ENCODE data around the gene IRAK4.
"Not testable (repeated sequence)": the region's sequence is repeated elsewhere in the genome, so short reads cannot be mapped to it uniquely, and the experiment has no call there.

The IRAK4 gene

DNA sequence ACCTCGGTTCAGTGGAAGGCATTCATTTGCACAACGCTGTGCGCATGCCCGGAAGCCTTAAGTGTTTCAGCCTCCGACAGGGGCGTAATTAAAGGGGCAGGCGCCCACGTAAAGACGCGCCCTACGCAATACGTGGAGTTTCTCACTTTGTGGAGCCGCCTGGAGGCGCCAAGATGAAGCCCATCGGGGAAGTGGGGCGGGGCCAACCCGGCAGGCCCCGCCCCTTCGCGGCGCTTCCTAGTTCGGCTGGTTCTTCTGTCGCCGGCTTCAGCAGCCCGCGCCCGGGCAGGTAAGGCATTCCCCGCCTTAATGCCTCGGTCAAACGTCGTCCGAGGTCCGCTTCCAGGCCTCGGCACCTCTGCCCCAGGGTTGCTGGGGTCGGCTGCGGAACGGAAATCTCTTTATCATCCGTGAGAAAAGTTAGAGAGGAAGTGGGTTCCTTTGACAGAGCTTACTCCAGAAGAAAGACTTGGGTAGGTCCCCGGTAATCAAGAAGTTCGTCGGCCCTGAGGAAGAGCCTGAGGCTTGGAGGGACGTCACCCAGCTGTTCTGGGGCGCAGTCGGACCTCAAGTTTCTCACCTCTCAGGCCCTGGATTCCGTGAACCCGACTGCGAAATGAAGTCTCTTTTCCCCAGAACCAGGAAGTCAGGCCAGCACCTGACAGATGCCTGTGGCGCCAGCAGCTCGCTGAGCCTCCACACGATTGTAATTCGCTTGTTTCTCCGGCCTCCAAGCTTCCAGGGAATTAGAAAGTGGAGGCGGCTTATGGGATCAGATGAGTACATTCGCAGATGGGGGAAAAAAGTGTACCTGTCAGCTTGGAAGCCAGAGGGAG, at the start of gene IRAK4, which contains the start of gene PUS7L:
Gene IRAK4, plus strand, starts transcription at position 224 of the 836 bp plus-strand sequence. CDS start 9,161 bp downstream, outside the sequence.
Gene PUS7L, minus strand, starts transcription at position 63 of the 836 bp plus-strand sequence. CDS start 3,545 bp downstream, outside the sequence.
- peak; percentile 87 to 91 for DNase-seq (ENCODE audit: low read depth in 2 of 2)

DNA sequence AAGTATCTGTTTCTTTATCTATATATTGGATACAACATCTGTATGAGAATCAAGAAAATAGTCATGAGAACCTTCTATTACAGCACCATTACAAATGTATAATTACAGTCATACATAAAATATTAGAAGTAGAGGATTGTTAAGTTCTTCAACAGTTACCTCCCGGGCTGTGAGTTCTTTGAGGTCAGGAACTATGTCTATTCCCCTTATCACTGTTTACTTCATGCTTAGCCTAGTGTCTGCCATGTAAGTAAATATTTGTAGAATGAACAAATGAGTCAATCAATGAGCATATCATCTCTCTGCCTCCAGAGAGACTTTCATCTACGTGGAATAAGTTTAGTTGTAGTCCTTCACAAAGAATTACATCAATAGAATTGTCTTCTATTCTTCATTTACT, 47.4 kb upstream of the IRAK4 start:
- DNase-seq (ENCODE audit: low read depth in 2 of 2) = no peak

DNA sequence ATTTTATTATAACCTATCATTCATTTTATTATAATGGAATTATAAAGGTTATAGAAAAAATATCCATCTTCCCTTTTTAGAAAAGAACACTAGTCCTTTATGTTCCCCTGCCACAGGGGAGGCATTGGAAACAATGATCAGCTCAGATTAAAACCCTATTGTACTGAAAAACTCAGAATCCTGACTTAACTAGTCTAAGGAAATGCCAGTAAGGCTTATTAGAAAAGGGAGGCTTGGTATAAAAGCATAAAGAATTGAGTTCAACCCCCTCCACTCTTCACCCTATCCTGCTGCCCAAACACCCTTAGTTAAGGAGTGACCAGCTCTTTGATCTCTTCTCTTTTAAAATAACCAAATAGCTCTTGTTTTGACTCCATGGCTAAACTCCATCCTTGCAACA, 36.1 kb upstream of the IRAK4 start:
- no peak for DNase-seq (ENCODE audit: low read depth in 2 of 2)

DNA sequence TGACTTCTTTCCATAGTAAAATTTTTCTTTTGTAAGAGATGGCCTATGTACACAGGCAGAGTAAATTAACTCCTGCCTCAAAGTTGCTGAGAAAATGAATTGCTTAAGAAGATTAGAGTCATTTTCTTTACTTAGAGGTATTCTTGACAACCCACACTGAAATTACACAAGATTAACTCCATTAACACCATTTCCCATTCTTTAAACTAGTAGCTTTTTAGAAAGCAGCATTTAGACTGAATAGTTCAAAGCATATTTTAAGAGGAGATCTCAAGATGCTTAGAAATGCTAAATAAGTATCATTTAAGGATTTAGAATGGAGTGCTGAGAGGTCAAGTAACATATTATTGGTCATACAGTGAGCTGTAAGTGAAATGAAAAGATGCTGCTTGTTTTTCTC, 35.6 kb upstream of the IRAK4 start:
- no peak for DNase-seq (ENCODE audit: low read depth in 2 of 2)

DNA sequence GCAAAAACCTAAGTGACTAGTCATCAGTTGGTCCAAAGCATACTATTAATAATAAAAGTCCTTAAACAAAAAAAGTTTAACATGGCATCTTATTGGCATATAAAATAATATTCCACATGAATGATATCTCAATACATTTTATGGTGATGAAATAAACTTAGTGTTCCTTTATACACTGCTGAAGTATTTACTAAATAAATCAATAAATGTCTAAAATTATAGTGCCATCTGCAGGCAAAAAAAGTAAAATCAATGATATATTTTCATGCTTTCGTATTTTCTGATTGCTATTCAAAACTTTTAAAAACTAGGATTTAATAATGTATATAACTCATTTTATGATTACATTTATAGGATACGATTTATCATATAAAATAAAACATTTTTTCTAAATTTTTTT, 30.6 kb upstream of the IRAK4 start:
- DNase-seq (ENCODE audit: low read depth in 2 of 2) = no peak

DNA sequence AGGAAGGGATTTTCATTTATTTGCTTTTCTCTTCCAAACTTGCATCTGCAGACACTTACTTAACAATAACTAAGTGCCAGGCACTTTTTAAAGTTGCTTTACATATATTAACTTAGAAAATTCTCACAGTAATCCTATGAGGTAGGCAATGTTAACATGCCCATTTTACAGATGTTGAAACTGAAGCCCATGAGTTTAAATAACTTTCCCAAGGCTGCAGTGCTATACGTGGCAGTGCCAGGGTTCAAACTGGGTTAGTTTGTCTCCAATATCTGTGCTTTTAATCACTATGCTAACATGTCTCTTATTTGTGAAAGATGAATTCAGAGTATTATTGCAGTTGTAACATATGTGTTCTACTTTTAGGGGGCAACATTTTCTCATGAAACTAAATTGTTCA, 30.1 kb upstream of the IRAK4 start:
- no peak for DNase-seq (ENCODE audit: low read depth in 2 of 2)

DNA sequence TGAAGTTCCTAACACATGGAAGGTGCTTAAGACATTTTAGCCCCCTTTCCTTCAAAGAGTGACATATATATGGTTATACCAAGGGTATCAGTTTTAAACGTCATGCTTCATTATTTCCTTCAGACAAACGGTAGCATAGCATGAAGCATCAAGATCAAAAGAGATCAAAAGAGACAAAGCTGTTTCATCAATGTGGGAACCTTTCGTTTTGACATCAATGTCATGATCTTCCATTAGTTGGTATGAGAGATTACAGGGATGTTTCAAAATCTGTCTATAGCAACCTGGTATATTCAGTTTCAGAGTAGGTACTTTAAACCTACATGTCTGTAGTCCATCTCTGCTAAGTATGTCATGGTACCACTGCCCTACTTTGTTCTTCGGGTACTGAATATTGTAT, 28.5 kb upstream of the IRAK4 start:
- no peak for DNase-seq (ENCODE audit: low read depth in 2 of 2)

DNA sequence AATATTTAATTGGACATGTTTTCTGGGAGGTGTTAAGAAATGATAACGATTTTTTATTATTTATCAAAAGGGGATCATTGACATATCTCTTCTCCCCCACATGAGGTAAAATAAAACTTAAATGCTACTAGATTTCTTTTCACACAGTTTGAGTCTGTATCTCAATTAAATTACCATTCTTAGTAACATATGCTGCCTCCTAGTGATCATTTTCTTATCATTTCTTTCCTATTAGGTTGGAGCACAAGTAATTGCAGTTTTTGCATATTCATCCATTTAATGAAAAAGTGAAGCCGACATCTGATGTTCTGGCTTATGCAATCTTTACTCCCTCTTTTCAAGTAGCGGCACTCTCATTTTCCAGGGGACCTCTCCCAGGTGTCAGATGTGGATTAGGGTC, 25.1 kb upstream of the IRAK4 start:
- no peak for DNase-seq (ENCODE audit: low read depth in 2 of 2)

DNA sequence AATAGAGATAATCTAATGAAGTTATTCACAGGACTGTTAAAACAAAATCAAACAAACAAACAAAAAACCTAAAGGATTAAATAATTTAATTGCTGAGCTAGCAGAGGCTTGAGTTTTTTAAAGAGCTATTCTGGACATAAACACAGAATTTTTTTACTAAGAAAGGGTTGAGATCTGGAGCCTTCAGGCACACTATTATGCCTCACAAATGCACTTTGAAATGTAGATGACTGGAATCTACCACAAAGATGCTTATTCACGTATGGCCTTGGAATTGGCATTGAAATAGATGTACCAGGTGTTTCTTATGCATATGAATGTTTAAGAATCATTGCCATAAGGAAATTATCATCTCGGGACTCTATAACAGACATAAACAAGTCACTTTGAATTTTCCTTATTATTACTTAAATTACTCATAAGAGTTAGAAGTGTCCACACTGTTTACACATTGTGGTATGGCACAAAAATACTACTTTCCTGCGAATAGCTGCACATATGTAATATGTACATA, 21.8 kb upstream of the IRAK4 start:
- DNase-seq (ENCODE audit: low read depth in 2 of 2) = no peak

DNA sequence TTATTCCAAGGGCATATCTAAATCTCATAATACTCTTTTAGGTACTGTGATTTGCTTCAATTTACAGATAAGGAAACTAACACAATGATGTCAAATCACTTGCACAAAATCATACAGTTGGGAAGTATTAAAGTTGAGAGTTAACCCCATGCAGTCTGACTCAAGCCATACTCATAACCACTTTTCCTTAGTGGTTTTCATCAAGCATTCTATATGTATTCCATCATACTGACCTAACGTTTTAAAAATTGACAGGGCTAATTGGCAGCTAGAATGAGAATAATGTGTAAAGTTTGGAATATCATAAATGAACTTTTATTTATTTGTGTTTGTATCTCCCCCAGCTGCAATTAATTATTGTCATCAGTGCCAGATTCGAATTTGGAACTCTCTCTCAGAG, 21.1 kb upstream of the IRAK4 start:
- no peak for DNase-seq (ENCODE audit: low read depth in 2 of 2)

DNA sequence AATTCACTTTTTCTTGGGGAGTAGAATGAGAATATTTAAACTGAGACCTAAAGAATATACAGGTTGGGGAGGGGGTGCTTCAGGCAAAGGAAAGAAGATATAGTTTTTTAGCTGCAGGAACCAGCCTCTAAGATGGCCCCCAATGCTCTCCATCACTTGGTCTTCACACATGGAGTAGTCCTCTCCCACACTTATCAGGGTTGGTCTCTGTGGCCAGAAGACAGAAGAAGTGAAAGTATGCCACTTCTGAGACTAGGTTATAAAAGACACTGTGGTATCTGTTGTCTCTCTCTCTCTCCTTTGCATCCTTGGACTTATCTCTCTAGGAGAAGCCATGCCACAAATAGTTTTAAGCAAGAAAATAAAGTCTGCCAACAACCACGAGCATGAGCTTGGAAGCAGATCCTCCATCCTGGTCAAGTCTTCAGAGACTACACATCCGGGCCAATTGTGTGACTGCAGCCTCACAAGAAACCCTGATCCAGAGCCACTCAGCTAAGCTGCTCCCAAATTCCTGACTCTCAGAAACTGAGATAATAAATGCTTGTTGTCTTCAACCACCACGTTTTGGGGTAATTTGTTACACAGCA, 18.1 kb upstream of the IRAK4 start:
- no peak for DNase-seq (ENCODE audit: low read depth in 2 of 2)

DNA sequence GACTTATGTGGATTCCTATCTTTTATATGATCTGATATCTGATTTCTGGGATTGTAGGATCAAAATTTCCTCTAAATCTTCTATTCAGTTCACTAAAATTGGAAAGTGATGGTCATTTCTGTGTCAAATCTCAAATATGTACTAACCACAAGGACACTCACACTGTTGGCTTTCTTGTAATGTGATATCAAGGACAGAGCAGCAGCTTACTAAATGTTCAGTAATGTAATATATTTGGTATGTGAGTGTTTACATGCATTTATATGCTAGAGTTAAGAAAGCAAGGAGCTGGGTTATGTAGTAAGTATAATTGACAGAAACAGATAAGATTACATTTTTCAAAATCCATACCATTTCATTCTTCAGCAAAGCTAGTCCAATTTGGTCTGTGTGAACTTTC, 16.6 kb upstream of the IRAK4 start:
- DNase-seq (ENCODE audit: low read depth in 2 of 2) = no peak

DNA sequence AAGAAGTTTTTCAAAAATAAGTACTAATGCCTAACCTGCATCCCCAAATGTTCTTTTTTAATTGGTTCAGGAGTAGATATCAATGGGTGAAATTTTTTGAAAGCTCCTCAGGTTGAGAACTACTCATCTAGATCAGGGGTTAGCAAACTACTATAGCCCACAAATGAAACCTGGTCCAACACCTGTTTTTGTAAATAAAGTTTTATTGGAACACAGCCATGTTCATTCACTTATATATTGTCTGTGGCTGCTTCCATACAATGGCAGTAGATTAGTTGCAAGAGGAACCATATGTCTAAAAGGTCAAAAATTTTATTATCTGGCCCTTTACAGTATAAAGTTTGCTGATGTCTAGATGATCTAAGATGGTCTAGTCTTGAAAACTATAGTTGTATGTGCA, 13.9 kb upstream of the IRAK4 start:
- DNase-seq (ENCODE audit: low read depth in 2 of 2) = no peak

DNA sequence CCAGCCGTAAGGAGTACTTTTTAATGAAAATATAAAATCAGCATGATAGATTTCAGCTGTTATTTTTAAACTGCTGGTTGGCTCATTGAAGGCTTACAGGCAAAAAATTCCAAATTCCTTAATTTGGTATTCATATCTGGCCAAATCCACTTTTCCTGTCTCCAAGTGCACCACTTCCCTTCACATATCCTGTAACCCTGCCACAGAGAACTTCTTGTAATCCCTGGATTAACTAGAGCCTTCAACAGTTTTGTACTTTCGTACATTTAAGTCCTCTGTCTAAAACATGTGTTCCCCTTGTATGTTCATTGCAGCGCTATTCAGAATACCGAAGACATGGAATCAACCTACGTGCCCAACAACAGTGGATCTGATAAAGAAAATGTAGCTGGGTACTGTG, 9.7 kb upstream of the IRAK4 start:
- no peak for DNase-seq (ENCODE audit: low read depth in 2 of 2)

DNA sequence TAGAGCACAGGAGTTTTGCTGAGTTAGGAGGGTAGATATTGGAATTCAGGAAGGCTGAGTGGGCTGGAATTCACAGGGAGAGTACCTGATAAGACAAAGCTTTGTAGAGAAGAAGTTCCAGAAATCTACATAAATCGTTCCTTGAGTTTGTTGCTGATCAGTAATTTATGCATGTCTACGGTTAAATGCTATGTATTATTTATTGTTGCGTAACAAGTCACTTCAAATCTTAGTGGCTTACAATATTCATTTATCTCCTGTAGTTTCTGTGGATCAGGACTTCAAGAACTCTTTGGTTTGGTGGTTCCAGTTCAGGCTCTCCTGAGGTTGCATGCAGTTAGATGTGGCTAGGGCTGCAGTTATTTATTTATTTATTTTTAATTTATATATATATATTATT, 7.9 kb upstream of the IRAK4 start:
- no peak for DNase-seq (ENCODE audit: low read depth in 2 of 2)

DNA sequence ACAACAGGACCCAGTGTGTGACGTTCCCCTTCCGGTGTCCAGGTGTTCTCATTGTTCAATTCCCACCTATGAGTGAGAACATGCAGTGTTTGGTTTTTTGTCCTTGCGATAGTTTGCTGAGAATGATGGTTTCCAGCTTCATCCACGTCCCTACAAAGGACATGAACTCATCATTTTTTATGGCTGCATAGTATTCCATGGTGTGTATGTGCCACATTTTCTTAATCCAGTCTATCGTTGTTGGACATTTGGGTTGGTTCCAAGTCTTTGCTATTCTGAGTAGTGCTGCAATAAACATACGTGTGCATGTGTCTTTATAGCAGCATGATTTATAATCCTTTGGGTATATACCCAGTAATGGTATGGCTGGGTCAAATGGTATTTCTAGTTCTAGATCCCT, 7.4 kb upstream of the IRAK4 start:
- DNase-seq (ENCODE audit: low read depth in 2 of 2) = not testable (repeated sequence)

DNA sequence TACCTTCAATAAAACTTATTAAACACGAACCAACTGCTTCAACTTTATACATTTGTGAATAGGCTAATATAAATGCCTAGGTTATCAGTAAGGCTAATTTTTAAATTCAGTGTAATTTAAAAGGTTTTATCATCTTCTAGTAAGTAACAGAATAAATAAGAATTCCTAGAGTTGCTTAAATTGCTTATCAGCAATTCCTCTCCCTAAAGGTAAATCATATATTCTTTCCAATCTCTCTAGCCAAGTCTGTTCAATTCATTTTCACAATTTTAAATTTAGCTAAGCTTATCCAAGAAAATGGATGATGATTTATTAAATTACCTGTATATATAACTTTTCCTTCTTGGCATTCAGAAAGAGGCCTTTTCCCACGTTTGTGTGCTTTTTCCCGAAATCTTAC, 4.7 kb upstream of the IRAK4 start:
- no peak for DNase-seq (ENCODE audit: low read depth in 2 of 2)

DNA sequence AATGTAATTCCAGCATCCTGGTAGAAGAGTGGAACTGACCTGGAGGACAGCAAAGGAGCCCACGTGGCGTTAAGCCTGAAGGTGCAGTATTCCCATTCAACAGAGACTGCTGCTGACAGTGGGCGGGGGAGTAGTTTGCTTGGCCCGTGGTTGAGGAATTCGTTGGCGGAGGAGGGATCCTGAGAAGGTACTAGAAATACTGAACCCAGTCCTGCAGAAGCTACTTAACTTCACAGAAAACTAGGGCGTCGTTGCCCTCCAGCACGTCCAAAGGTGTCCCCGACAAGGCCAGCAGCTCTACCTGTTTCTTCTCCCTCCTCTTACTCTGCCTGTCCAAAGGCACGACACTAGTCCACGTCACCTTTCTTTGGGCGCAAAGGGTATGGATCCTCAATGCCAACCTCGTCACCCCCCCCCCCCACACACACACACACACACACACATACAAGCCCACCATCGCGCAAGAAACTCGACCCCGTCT, 464 bp upstream of the IRAK4 start:
- peak in 1 of 2 donors; percentile 1 for DNase-seq (ENCODE audit: low read depth in 2 of 2)

DNA sequence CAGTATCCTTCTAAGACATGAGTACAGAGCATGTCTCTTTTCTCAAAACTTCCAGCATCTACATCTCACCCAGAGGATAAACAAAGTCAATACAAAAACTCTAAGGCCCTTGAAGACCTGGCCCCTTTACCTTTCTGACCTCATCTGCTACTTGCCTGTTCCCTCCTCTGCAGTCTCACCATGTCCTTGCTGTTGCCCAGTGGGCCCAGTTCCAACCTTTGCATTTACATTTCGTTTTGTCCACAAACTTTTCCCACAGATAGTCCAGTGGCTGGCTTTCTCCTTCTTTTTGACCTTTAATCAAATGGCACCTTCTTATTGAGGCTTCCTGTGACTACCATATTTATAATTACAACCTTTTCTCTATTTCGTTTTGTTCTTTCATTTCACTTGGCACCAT, 1.6 kb downstream of the IRAK4 start:
- no peak for DNase-seq (ENCODE audit: low read depth in 2 of 2)

DNA sequence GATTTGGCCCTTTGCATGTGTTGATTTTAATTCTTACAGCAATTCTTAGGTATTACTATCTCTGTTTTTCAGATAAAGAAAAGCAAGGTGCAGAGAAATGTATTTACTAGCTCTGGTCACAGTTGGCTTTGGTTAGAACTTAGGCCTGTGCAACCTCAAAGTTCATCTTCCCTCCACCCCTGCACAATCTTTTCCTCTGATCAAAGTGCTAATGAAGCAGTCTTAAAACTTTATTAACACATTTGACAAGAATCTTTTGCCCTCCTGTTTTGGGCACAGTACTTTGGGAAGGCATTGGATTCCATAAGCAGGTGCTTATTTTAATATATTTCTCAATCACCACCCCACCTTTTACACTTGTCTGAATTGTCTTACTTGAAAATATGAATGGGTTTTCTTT, 2.7 kb downstream of the IRAK4 start:
- no peak for DNase-seq (ENCODE audit: low read depth in 2 of 2)

DNA sequence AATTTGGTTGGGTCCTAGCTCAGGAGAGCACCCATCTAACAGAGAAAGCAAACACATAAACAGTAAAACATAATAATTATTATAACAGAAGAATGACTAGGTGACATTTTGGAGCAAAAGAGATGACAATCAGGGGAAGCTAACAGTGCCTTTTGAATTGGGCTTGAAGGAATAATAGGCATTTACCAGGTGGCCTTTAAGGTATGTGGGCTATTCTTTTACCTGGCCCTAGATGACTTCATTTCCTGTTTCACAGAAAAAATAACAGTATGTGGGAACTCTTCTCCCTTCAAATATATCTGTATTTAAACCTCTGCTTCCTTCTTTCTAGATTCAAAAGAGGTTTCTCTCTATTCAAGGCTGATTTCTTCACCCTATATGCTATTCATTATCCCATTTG, 3.8 kb downstream of the IRAK4 start:
- no peak for DNase-seq (ENCODE audit: low read depth in 2 of 2)

DNA sequence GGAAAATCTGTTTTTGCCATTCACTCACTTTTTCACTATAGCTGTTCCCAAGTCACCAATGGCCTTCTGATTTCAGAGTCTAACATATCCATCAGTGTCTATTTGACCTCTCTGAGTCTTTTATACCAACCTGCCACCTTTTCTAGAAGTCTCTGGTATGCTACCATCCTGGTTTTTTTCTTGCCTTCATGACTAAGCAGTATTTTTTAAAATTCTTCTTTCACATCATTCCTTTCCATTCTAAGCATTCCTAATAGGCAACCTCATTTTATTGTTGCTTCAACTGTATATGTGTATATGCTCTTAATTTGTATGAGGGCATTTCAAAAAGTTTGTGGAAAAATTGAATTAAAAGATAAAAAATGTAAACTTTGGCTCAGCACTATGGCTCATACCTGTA, 5.0 kb downstream of the IRAK4 start:
- no peak for DNase-seq (ENCODE audit: low read depth in 2 of 2)

DNA sequence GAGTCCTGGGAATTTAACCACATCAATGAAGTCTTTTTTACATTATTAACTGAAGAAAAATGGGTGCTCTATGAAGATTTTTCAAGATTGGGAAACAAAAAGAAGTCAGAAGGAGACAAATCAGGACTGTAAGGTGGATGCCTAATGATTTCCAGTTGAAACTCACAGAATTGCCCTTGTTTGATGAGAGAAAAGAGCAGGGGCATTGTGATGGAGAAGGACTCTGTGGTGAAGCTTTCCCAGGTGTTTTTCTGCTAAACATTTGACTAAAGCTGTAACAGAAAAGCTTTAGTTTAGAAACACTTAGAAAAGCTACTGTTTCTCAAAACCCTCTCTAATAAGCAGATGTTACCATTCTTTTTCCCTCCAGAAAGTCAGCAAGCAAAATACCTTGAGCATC, 5.8 kb downstream of the IRAK4 start:
- DNase-seq (ENCODE audit: low read depth in 2 of 2) = no peak

All from stimulated activated CD8-positive, alpha-beta memory T cell treated with anti-CD3 and anti-CD28 coated beads, Interleukin-2, amount 100 ng/mL, for 48 hours (primary cell).